ENCODE data around the gene ZBTB4.

Gene ZBTB4

DNA sequence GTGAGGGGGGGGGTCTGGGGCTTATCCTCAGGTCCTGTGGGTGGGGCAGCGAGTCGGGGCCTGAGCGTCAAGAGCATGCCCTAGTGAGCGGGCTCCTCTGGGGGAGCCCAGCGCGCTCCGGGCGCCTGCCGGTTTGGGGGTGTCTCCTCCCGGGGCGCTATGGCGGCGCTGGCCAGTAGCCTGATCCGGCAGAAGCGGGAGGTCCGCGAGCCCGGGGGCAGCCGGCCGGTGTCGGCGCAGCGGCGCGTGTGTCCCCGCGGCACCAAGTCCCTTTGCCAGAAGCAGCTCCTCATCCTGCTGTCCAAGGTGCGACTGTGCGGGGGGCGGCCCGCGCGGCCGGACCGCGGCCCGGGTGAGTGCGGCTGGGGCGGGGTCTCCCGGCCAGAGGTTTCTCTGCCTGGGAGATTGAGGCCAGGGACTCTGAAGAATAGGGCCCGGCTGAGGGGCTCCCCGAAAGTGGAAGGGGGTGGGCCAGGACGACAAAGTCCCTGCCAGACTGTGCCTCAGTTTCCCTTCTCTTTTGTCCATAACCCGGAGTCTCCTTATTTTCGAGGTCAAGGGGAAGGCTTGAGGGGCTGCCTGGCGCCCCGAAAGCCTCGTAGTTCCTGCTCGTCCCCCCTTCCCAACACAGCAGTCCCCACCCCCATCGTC lies 39.8 kb downstream of the ZBTB4 start, which contains the start of gene FGF11:
TSS of gene FGF11 (plus strand) at position 51 of the 651 bp plus-strand sequence. CDS start at position 160, 109 bp downstream.
- DNase-seq, result no peak

DNA sequence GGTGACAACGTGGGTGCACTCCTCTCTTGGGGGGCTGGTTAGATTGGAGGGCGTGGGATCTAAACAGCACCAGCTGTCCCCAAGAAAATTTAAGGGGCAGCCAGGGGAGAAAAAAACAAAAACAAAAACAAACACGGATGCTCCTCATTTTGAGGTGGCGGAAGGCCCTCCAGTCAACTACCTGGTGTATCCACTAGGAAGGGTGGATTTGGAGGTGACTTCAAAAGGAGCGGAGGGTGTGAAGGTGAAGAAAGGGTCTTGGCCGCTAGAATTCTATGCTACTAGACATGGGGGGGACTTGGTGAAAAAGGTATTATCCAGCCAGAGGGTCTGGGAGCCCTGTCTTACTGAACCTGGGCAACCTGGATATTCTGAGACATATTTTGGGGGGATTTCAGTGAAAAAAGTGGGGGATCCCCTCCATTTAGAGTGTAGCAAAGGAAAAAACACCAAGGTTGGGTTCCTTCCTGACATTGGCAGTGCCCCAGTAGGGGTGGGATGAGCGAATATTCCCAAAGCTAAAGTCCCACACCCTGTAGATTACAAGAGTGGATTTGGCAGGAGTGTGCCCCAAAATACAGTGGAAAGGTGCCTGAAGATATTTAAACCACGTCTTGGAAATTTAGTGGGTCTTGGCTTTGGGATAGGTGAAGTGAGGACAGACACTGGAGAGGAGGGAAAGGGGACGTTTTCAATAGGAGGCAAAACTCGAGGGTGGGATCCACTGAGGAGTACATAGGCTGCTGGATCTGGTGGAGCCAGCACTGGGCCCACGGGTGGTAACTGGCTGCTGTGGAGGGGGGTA lies 40.6 kb downstream of the ZBTB4 start:
- no peak for DNase-seq

DNA sequence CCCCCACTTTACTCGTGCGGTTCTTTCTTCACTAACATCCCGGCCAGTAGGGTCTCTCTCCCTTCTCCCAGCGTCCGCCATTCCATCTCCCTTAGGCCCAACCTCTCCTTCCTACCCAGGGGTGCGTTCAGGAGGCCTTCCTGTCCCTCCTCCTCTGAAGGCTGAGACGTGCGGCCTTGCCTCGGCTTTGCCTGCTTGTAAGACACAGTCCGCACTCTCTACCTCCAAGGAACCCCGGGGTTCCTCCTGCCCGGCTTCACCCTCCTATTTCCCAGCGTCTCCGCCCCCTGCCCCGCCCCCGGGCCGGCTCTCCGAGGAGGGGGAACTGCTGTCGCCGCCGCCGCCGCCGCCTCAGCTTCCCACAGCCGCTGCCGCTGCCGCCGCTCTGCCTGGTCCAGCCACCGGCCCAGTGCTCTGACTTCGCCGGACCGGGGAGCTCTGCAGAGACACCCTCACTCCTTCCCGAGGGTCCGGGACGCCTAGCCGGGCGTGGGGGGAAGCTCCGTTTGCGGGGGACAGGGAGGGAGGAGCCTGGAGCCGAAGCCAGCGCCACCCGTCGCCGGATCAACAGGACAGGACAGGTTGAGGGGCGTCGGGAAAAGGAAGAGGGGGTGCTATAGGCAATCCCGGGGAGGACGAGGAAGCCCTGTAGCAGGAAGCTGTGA lies 41.3 kb downstream of the ZBTB4 start:
- no peak for DNase-seq

DNA sequence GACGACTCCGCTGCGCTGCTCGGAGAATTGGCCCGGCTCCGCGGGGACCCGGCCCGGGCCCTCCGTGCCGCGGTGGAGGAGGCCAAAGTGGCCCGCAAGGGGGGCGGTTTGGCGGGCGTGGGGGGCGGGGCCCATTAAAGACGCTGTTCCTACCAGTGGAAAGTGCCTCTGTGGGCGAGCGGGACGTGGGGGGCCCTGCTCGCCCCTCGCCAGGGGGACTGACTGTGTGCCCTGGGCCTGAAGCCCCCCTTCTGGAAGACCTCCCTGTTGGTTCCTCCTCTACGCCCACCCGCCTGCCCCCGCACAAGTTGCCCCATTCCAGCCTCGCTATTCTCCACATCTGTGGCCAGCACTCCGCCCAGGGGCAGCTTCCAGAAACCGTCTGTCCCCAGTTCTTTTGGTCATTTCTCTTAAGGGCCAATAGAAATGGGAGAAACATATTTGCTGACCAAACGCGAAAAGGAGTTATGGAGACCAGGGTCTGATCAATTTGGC lies 42.0 kb downstream of the ZBTB4 start:
- no peak for DNase-seq

DNA sequence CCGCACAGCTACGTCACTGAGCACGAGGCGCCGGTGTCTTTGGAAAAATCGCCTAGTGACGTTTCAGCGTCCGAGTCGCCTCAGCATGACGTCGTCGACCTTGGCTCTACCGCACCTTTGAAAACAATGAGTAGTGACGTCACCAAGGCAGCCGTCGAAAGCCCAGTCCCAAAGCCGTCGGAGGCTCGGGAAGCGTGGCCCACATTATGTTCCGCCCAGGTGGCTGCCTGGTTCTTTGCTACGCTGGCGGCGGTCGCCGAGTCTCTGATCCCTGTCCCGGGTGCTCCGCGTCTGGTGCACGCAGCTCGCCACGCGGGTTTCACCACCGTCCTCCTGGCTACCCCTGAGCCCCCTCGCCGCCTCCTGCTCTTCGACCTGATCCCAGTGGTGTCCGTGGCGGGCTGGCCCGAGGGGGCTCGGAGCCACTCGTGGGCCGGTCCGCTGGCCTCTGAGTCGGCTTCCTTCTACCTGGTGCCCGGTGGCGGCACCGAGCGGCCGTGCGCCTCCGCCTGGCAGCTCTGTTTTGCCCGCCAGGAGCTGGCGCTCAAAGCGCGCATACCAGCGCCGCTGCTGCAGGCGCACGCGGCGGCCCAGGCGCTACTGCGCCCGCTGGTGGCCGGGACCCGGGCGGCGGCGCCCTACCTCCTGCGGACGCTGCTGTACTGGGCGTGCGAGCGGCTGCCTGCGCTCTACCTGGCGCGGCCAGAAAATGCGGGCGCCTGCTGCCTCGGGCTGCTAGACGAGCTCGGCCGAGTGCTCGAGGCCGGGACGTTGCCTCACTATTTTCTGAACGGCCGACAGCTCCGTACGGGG lies 42.7 kb downstream of the ZBTB4 start:
- peak; percentile 80 for DNase-seq

DNA sequence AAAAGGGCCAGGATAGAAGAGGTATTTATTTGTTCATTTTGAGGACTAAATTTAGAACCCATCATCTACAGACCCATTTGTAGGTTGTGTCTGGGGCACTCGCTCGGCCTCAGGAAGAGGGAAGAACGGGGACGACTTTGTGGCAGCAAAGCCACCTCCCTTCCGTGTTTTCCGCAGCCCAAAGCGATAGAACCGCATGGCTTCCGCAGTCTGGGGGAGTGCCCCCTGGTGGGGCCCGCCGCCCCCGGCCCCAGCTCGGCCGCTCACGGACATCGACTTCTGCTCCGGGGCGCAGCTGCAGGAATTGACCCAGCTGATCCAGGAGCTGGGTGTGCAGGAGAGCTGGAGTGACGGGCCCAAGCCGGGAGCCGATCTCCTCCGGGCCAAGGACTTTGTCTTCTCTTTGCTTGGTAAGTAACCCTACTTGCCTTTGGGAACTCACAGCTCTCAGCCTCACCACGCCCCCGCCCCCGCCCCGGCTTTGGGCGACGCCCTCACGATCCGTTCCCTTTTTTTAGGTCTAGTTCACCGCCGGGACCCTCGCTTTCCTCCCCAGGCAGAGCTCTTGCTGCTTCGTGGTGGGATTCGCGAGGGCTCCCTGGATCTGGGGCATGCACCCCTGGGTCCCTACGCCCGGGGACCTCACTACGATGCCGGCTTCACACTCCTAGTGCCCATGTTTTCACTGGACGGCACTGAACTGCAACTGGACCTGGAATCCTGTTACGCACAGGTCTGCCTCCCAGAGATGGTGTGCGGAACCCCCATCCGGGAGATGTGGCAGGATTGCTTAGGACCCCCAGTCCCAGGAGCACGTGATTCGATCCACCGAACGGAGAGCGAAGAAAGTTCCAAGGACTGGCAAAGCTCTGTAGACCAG lies 43.5 kb downstream of the ZBTB4 start:
- DNase-seq, result peak; percentile 32

DNA sequence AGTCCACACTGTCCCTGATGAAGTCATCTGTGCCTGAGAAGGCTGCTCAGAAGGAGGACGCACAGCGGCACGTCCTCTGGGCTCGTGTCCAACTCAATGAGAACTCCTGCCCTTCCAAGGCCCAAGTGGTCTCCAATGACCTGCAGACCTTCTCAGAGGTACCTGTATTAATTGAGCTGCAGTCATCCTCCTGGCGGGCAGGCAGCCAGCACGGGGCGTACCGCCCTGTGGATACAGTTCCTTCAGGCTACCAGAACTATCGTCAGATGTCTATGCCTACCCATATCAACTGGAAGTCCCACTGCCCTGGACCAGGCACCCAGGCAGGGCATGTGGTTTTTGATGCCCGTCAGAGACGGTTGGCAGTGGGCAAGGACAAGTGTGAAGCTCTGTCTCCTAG lies 47.1 kb downstream of the ZBTB4 start:
- no peak for DNase-seq

DNA sequence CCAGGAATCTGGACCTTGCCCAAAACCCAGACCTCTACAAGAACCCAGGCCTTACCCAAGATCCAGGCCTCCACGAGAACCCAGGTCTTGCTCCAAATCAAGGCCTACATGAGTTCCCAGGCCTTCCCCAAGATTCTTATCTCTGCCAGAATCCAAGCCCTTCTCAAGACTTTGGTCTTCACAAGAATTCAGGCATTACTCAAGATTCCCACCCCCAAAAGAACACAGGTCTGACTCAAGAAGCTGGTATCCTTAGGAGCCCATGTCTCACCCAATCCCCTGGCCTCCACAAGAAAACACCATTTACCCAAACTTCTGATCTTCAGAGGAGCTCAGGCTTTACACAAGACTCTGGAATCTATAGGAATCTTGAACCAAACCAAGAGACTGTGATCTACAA lies 48.2 kb downstream of the ZBTB4 start:
- no peak for DNase-seq

DNA sequence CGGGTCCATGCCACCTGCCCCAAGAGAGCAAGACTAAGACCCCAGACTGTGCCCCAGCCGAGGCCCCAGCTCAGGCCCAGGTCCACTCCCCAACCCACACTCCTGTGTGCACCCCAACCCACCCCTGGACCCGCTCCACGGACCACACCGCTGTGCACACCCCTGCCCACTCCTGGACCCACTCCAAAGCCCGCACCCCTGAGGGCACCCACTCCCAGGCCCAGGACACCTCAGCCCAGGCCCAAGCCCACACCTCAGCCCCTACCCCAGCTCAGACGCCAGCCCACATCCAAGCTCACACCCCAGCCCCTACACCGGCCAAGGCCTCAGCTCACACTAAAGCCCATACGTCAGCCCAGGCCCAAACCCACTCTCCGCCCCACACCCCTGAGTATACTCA lies 49.7 kb downstream of the ZBTB4 start:
- no peak for DNase-seq

DNA sequence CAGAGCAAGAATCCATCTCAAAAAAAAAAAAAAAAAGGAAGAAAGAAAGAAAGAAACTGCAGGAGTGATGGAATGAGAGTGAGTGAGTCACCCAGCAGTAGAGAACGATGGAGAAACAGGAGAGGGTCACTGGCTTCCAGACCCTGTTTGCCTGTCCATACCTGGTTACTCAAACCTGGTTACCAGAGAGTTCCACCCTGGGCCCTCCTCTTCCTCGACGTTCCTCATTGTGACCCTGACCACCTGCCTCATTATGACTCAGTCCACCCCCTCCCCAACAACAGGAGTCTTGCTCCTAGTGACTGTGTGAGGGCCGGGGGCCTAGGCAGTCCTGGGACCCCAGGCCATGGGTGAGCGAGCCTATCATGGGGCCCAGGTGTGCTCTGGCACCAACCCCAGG lies 50.9 kb downstream of the ZBTB4 start, which contains the start of gene SPEM3:
TSS of gene SPEM3 (plus strand) at position 301 of the 400 bp plus-strand sequence. CDS start at position 347, 46 bp downstream.
- no peak for DNase-seq

DNA sequence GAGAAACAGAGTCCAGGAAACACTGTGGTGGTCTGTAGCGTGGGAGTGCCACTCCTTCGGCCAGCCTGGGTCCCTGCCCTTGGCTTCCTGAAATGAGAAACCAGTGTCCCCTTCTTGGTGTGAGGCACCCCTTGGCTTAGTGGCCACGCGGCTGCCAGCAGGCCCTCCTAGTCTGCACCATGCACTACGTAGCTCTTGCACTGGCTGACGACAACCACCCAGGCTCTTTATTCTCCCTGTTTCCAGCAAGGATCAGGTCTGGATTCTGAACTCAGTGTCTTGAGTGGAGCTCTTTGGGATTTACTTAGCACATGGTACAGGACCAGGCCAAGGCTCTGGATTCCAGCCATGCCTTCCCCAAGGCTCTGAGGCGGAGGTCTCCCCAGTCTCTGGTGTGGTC lies 51.9 kb downstream of the ZBTB4 start:
- DNase-seq, result no peak

DNA sequence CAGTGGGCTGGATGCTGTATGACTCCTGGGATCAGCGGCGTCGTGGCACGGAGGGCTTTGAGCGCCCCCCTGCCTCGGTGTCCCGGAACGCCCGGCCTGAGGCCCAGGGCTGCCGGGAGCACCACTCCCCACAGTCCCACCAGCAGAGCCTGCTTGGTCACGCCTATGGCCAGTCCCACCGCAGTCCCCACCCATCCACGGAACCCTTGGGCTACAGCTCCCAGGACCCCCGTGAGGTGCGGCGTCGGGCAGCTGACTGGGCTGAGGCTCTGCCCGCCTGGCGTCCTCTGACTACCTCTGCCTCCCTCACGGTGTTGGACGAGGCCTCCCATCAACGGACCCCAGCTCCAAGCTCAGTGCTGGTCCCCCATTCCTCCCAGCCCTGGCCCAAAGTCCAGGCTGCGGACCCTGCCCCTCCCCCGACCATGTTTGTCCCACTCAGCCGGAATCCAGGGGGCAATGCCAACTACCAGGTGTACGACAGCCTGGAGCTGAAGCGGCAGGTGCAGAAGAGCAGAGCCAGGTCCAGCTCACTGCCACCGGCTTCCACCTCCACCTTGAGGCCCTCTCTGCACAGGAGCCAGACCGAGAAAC lies 52.4 kb downstream of the ZBTB4 start:
- DNase-seq, result no peak

DNA sequence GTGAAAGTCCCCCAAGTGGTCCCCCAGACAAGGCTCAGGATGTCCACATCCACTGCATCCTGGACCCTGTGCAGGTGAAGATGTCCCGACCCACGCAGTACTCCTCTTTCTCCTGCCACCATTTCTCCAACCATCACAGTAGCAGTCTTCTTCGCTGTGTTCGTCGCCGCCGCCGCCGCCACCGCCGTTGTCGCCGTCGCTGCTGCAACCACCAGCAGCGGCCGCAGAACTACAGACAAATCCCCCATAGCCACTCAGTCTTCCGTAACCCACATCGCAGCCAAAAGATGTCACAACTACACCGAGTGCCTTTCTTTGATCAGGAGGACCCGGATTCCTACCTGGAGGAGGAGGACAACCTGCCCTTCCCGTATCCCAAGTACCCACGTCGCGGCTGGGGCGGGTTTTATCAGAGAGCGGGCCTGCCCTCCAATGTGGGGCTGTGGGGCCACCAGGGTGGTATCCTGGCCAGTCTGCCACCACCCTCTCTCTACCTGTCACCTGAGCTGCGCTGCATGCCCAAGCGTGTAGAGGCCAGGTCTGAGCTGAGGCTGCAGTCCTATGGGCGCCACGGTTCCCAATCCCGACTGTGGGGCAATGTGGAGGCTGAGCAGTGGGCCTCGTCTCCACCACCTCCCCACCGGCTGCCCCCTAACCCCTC lies 53.1 kb downstream of the ZBTB4 start:
- no peak for DNase-seq

DNA sequence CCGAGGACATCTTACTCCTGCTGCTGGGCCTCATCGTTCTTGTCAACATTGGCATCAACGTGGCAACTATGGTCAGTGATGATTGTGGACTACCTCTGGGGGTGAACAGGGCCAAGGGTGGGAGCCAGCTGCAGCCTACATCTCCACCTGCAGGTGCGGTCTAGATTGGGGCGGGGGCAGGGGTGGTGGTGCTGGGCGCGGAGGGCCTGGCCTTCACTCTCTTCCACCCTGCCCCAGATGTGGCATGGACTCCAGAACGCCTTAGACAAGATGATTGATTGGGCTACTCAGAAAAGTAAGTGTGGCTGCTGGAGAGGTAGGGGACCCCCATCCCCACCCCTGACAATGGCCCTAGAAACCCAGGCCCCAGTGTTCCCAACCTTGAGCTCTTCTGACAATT lies 53.7 kb downstream of the ZBTB4 start:
- no peak for DNase-seq

DNA sequence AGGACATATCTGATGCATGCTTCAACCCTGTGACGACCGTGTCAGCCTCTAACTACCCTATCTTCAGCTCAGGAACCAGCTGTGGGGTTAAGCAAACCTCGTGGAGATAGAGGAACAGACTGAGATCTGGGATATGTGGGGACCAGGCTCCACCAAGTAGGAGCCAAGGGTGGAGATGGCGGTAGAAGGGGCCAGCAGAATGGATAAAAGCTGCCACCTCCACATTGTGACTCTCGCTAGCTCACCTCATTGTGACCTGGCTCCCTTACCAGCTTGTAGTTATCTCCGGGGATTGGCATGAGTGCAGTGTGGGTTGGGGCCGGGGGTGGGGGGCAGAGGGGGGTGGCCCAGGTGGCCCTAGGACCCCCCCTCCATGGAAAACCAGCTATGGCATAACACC lies 54.1 kb downstream of the ZBTB4 start, which contains the start of gene SPEM2:
TSS of gene SPEM2 (plus strand) at position 301 of the 400 bp plus-strand sequence. CDS start at position 374, 73 bp downstream.
- no peak for DNase-seq

DNA sequence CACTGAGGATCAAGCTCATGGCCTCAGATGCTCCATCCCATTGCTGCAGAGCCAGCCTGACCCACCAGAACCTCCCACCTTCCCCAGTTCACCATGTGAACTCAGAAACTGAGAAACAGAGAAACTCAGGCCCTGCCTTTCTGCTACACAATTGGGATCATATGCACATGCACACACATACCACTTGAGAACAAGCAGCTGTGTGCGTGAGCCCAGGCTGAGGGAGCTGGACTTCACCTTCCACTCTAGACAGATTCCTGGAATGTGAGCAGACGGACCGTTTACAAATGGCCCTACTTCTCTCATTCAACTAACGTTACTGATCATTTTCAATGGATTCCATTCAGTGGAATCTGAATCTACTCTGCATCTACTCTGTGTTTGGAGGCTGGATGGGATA lies 55.8 kb downstream of the ZBTB4 start:
- DNase-seq, result peak; percentile 51

DNA sequence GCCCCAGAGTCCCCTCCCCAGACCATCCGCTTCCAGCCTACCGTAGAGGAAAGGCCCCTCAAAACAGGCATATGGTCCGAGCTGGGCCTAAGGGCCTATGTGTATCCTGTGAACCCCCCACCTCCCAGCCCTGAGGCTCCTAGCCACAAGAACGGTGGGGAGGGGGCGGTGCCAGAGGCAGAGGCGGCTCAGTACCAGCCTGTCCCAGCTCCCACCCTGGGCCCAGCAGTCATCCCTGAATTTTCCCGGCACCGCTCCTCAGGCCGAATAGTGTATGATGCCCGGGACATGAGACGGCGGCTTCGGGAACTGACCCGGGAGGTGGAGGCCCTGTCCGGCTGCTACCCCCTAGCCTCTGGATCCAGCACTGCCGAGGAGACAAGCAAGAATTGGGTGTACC lies 58.2 kb downstream of the ZBTB4 start:
- DNase-seq, result no peak

DNA sequence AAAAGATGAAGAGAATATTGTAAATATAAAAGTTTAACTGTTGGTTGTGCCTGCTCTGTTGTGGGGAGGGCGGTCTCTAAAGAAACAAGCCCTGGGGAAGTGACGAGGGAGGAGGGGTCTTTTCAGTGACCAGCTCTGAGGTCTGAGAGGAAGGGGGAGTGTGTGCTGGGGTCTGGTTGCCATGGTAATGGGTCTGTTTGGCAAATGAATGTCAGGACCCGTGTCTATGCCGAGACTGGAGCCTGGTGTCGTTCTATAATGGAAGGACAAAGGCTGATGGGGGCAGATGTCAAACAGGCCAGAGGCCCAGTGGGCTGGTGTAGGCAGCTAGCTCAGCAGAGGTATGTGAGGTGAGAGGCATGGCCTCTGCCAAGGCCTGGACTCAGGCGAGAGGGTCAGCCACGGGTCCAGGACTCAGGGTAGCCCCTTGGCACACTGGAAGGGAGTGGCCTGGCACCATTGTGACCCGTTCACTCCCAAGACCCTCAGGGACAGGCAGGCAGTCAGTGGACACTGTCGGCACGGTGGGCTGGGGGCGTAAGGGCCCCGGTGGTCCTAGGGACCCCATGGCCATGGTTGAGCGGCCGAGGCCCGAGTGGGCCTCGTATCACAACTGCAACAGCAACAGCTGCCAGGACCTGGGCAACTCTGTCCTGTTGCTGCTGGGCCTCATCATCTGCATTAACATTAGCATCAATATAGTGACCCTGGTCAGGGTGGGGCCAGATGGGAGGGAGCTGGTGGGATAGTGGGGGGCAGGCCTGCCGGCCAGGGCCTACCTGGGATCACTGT lies 59.4 kb downstream of the ZBTB4 start, which contains the start of gene SPEM1:
TSS of gene SPEM1 (plus strand) at position 506 of the 792 bp plus-strand sequence. CDS start at position 567, 61 bp downstream.
- DNase-seq, result no peak

DNA sequence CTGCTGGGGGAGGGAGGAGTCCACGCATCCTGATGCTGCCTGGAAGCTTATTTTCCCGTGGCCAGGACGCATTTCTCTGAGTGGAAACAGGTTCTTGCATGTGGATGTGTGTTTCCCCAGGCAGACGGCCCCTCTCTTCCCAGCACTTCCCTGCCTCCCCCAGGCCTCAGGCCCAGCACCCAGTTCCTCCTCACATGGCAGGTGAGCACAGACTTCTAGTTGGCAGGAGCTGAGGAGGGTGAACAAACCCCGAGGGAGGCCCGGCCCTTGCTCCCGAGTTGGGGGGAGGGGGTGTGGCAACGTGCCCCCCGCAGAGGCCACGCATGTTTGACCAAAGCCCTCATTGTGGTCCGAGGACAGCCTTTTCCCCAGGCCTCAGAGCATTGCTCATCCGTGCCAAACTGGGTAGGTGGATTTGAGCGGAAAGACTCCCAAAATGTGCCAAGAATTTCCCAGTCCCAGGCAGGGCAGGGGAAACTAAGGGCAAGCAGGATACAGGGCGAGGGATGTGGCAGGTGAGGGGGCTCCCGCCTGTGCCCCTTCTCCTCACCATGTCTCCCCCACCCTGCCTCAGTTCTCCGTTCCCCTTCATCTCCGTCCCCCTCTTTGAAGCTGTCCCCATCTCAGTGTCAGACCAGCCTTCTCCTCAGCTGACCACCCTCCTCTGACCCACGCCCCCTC lies 60.8 kb downstream of the ZBTB4 start:
- no peak for DNase-seq

Measured in SHP77 treated with DMSO at 0.1 percent for 48 hours (cell line).